GM21529 (cell line): ENCODE data around the gene MICAL3.

ENCODE experiments used
- ATAC-seq: cut with Tn5 transposase; IDR thresholded peaks from one replicate; pipeline ENCODE4 v1.9.1; 2021; ENCODE audit not compliant: unreplicated experiment

The MICAL3 gene

DNA sequence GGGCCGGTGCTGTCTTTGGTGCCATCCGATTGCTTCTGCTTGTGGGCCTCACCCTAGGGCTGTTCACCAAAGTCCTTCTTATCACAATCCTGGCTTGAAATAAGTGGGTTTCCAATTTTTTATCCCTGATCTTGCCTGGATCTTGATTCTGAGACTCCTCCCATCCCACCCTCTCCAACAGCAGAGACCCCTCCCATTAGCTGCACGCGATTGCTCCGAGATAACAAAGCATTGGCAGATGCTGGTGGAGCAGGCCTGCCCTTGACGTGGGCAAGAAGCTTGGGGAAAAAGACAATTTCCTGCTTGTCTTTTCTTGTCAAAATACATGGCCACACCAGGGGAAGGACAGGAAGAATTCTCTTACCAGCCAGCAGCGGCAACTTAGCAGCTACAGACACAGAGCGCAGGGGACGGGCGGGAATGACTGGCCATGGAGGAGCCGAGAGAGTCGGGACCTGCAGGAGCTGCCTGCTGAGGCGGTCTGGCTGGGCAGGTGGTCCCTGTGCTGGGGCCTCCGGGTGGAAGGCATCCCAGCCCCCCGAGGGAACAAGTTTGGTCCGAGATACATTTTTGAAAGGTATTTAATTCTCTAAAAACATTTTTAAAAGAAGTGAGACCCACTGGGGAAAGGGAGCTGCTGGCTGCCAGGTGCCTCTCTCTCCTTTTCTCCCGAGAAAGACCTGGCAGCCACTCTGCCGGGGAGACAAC lies 240.4 kb downstream of the MICAL3 start:
- no peak for ATAC-seq

GRCh38 chr22:17783312-17783711 lies 241.0 kb downstream of the MICAL3 start:
- ATAC-seq = no peak

DNA sequence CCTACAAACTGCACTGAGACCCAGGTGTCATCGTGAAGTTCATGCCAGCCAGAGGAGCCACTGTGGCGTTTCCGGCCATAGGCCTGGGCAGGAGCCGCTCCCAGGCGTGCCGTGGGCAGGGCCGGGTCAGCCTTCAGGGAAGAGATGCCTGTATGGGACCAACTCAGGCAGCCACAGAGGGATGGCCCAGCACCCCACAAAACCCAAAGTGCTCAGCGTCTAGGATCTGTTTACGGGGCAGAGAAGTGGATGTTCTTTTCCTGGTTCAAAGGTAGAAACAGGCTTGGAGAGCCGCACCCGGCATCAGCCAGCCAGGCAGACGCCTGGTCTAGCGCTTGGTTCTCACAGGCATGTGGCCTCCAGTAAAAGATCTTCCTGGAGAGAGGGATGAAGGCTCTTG lies 241.7 kb downstream of the MICAL3 start:
- no peak for ATAC-seq

GRCh38 chr22:17782158-17782557 lies 242.2 kb downstream of the MICAL3 start:
- no peak for ATAC-seq

GRCh38 chr22:17781319-17782031 lies 242.9 kb downstream of the MICAL3 start:
- ATAC-seq = peak; percentile 31

- ATAC-seq = no peak
Observed at GRCh38 chr22:17780741-17781318, 243.5 kb downstream of the MICAL3 start.

DNA sequence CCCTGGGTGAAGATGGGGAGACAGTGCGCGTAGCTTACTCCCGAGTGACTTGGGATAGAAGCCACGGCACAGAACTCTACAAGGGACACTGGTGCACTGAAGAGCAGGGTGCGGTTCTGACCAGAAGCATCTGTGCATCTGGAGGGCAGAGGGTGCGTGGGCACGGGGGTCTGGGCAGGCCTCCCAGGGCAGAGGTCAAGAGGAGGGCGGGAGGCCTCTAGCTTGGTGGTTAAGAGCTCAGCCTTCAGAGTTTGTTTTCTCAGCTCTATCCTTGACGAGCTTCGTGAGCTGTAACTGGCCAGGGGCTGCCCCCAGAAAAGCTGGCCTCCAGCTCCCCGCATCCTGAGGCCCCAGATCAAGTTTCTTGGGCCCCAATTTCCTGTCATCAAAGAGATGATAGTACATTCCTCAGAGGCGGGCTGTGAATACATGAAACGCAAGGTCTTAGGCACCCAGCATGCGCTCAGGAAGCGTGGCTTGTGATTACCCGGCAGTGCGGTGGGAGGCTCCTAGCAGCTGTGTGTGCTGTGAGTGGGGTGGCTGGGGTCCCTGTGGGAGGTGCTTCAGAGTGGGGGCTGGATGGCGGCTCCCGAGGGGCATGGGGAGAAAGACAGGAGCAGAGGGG lies 244.1 kb downstream of the MICAL3 start:
- no peak for ATAC-seq

DNA sequence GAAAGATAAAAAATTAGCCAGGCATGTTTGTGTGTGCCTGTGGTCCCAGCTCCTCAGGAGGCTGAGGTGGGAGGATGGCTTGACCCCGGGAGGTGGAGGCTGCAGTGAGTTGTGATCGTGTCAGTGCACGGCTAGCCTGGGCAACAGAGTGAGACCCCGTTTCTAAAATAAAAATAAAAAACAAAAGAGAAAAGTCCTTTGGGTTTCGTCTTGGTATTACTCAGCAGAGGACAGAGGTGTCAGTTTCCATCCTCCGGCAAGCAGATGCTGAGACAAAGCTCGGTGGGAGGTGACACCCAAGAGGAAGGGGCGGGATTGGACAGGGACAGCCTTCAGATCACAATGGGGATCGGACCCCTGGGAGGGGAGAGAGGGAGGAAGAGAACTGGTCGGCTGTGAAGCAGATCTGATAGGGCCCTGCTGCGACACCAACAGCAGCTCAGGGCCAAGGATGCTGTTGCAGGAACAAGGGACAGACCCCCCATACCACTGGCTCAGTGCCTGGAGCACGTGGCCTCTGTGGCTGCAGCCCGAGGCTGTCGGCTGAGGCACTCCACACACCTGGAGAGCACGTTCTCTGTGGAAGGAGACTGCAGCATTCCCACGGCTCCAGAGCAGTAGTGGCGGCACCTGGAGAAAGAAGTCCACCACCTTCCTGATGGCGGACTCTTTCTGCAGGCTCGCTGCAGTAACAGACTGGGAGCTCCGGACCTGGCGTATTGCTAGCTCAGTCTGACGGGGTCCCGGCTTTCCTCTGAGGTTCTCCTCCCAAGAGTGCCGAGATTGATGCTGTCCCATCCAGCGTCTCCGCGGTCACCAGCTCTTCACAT lies 244.9 kb downstream of the MICAL3 start:
- no peak for ATAC-seq

DNA sequence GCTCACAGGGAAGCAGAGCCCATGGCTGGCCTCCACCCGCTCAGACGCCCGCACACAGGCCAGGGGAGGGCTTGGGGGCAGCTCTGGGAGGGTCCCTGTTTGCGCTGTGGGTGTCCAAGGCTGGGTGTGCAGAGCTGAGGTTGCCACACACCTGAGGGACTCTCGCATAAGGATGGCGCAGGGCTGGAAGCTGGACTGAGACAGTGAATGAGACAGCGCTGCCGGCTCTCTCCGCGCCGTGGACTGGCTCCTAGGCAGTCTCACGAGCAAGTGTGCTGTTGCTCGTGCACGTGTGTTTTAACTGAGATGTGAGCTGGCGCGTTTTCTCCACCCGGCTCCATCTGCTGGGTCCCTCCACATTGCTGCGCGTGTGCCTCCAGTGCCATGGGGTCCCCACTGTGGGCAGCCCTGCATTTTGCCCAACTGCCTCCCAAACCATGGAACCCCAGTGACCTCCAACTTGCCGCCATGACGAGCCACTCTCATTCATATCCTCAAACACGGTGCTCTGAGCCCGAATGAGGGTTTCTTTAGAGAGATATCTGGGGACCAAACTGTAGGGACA lies 245.9 kb downstream of the MICAL3 start:
- ATAC-seq = no peak

DNA sequence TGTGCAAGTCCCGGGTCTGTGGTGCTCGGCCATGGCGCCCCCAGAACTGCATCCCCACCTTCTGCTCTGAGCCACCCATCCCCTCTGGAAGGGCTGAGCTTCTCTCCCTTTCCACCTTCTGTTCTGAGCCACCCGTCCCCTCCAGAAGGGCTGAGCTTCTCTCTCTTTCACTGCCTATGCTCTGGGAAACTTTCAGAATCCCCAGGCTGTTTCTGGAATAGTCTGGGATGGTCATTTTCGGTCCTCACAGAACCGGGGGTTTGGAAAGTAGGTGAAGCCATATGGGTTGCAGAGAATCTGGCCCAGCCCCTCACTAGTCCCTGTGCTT lies 246.7 kb downstream of the MICAL3 start:
- no peak for ATAC-seq

DNA sequence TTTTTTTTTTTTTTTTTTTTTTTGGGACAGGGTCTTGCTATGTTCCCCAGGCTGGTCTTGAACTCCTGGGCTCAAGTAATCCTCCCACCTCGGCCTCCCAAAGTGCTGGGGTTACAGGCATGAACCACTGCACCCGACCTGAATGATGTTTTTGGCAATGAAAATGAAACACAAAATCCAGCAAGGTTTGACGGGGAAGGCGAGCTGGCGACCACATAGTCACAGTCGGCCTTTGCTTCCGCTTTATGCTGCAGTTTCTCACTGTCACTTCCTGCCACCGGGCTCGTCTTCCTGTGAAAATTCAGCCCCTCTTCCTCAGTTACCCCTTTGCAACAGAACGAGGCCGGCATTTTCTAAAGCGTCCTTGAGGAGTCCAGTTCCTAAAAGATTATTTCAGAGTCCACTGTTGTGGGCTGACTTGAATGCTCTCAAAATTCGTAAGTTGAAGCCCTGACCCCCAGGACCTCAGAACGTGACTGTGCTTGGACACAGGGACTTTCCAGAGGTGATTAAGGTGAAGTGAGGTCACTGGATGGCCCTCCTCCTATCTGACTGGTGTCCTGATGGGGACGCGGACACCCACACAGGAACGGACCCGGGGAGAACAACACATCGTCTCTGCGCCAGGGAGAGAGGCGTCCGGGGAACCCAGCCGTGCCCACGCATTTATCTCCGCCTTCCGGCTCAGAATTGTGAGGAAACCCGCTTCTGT lies 247.2 kb downstream of the MICAL3 start:
- peak; percentile 33 for ATAC-seq

DNA sequence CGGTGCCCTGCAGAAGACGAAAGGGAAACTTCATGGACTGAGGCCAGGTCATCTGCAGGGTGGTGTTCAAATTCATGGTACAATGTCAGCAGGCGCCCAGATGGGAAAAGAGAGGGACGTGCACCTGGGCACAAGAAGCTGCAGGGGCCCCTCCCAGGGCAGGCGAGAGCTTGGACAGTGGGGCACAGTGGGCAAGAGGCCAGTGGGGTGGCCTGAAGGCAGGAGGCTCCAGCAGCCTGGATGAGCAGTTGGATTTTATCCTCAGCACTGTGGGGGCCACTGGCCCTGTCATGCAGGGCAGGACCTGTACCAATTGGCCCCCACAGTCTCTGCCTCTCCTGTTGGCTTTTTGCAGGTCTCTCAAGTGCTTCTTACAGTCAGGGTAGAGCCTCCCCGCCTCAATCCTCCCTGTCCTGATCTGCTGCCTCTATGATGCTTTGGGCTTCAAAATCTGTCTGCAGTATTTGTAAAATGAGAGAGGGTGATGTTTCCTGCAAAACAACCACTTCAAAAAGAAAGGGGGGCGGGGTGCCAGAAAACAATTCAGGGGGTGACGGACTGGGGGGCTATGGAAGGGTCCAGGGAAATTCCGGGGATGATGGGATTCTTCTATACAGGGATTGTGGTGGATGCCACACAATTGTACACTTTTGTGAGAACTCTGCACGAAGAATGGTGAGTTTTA lies 248.4 kb downstream of the MICAL3 start:
- no peak for ATAC-seq

DNA sequence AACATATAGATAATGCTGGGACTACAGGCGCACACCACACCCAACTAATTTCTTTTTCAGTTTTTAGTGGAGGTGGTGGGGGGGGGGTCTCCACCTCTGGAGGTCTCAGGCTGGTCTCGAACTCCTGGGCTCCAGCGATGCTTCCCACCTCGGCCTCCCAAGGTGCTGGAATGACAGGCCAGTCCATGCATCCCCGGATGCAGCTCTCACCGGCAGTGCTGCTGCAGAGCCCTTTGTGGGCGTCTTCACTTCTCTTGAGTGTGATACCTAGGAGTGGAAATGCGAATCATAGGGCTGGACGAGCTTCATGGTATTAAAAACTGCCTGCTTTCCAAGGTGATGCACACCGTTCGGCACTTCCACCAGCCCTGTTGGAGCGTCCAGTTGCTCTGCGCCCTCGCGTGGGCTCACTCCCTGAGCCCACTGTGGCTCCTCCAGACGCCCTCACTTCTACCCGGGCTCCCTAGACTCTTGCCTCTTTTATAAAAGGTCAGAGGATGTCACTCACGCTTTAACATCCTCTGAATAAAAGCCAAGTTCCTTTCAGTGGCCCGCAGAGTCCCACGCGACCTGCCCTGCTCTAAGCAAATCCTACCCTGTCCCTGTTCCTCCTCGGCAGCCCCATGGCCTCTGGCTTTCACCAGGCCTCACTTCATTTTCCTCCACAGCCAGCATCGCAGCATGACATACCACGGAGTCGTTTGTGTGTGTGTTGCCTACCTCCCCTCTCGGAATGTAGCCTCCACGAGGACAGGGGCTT lies 249.3 kb downstream of the MICAL3 start:
- no peak for ATAC-seq

DNA sequence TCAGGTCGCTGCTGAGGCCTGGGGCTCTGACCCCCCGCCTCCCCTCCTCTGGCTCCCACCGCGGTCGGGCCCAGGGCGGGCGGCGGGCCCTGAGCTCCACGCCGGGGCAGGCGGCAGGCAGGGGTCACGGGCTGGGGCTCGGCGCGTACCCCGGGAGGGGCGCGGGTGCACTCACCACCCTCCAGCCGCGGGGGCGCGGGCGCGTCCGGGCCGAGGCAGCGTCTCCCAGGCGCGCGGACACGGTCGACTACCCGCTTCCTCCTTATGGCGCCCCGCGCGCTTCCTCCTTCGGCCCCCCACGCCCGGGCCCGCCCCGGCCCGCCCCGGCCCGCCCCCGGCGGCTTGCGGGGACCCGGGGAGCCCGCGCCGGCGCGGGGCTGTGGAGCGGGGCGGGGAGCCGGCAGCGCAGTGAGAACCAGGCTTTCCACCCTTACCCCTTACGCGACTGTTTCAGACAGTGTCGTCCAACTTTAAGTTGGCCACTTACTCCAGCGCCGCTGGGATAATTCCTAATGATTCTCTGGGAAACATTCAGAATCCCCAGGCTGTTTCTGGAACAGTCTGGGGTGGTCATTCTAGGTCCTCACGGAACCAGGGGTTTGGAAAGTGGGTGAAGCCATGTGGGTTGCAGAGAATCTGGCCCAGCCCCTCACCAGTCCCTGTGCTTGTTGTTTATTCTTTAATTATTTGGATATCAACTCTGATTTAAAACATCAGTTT lies 250.0 kb downstream of the MICAL3 start, which contains the start of gene BID:
TSS of gene BID (minus strand) at position 264 of the 720 bp plus-strand sequence. CDS start 24,353 bp downstream, outside the sequence.
- ATAC-seq = peak; percentile 21

GRCh38 chr22:17773606-17774205 lies 250.7 kb downstream of the MICAL3 start:
- ATAC-seq = peak; percentile 35

- ATAC-seq = no peak
Observed at GRCh38 chr22:17772958-17773605, 251.3 kb downstream of the MICAL3 start.
